Keratinocyte (primary cell): ENCODE data around the gene PM20D1.
"Not testable (repeated sequence)": the region's sequence is repeated elsewhere in the genome, so short reads cannot be mapped to it uniquely, and the experiment has no call there.

Experiments
- EZH2 ChIP-seq: IDR thresholded peaks from one replicate; pipeline ENCODE4 v1.6.1; 2012; ENCODE audit warnings: inconsistent platforms, mild to moderate bottlenecking, low read length, moderate library complexity
- TF ChIP-seq, protein P1 (sequence below), 3 experiments: IDR thresholded peaks in 1 of 3; conservative IDR thresholded peaks in 1 of 3; optimal IDR thresholded peaks in 1 of 3; 2 replicates in 2 of 3; 3 replicates in 1 of 3; pipeline versions ENCODE3 to v1.5.1; 2011; ENCODE audit warnings: low read length in 3 of 3, mild to moderate bottlenecking in 3 of 3, moderate library complexity in 2 of 3, control low read depth in 1 of 3, inconsistent platforms in 1 of 3; ENCODE audit not compliant: insufficient read depth in 2 of 3; ENCODE audit errors: extremely low read depth in 1 of 3

DNA sequence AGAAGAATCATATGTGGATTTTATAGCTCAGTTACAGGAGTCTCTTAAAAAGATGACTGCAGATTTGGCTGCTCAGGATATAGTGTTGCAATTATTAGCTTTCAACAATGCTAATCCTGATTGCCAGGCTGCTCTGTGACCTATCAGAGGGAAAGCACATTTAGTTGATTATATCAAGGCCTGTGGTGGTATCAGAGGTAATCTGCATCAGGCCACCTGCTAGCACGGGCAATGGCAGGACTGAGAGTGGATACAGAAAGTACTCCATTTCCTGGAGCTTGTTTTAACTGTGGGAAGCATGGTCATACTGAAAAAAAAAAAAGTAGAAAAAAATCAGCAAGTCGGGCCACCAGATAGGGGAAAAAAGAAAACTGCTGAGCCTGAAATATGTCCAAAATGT is 42.2 kb upstream of the PM20D1 start:
- TF ChIP-seq, protein P1, sequence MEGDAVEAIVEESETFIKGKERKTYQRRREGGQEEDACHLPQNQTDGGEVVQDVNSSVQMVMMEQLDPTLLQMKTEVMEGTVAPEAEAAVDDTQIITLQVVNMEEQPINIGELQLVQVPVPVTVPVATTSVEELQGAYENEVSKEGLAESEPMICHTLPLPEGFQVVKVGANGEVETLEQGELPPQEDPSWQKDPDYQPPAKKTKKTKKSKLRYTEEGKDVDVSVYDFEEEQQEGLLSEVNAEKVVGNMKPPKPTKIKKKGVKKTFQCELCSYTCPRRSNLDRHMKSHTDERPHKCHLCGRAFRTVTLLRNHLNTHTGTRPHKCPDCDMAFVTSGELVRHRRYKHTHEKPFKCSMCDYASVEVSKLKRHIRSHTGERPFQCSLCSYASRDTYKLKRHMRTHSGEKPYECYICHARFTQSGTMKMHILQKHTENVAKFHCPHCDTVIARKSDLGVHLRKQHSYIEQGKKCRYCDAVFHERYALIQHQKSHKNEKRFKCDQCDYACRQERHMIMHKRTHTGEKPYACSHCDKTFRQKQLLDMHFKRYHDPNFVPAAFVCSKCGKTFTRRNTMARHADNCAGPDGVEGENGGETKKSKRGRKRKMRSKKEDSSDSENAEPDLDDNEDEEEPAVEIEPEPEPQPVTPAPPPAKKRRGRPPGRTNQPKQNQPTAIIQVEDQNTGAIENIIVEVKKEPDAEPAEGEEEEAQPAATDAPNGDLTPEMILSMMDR (optimal IDR thresholded peaks at IDR 0.05 in 1 of 3, IDR thresholded peaks at IDR 0.05 in 1 of 3, conservative IDR thresholded peaks at IDR 0.05 in 1 of 3; ENCODE audit: extremely low read depth in 1 of 3, insufficient read depth in 2 of 3, low read length in 3 of 3) = not testable (repeated sequence)
- not testable (repeated sequence) for TF ChIP-seq EZH2
